NOMO-1 treated with dmso at 0.1 percent for 144 hours (cell line): ENCODE data around the gene SIGLEC5.
"Not testable (repeated sequence)": the region's sequence is repeated elsewhere in the genome, so short reads cannot be mapped to it uniquely, and the experiment has no call there.

Source experiments
- DNase-seq: peaks from one replicate; lab custom pipeline; 2025; ENCODE audit not compliant: unreplicated experiment; lab: John Stamatoyannopoulos, UW

The SIGLEC5 gene

GRCh38 chr19:51630315-51630714 is at the start of gene SIGLEC5:
SIGLEC5 (minus strand) TSS chr19:51630401; CDS start chr19:51630335, 66 bp downstream.
- DNase-seq, result not testable (repeated sequence)

GRCh38 chr19:51676566-51677083 is 46.4 kb upstream of the SIGLEC5 start:
- no peak for DNase-seq

GRCh38 chr19:51675911-51676565 is 45.8 kb upstream of the SIGLEC5 start:
- DNase-seq, result not testable (repeated sequence)

- DNase-seq, result peak; percentile 44
Measured at GRCh38 chr19:51668216-51668615, 38.0 kb upstream of the SIGLEC5 start.

- DNase-seq, result no peak
Measured at GRCh38 chr19:51664997-51665396, 34.8 kb upstream of the SIGLEC5 start.

- DNase-seq, result no peak
Measured at GRCh38 chr19:51664131-51664530, 33.9 kb upstream of the SIGLEC5 start.

GRCh38 chr19:51663650-51664049 is 33.4 kb upstream of the SIGLEC5 start:
- DNase-seq, result no peak

- DNase-seq, result no peak
Measured at GRCh38 chr19:51660975-51661600, 30.9 kb upstream of the SIGLEC5 start.

- no peak for DNase-seq
Measured at GRCh38 chr19:51654783-51655182, 24.6 kb upstream of the SIGLEC5 start.

- DNase-seq, result no peak
Measured at GRCh38 chr19:51653162-51653561, 23.0 kb upstream of the SIGLEC5 start.

- DNase-seq, result no peak
Measured at GRCh38 chr19:51652266-51652665, 22.1 kb upstream of the SIGLEC5 start.

GRCh38 chr19:51651216-51651846 is 21.1 kb upstream of the SIGLEC5 start:
- peak; percentile 84 for DNase-seq

GRCh38 chr19:51647318-51647717 is 17.1 kb upstream of the SIGLEC5 start:
- no peak for DNase-seq

GRCh38 chr19:51646730-51647129 is 16.5 kb upstream of the SIGLEC5 start, which contains the start of gene SIGLEC14:
SIGLEC14 (minus strand) TSS chr19:51646825; CDS start chr19:51646759, 66 bp downstream.
- not testable (repeated sequence) for DNase-seq

GRCh38 chr19:51644636-51645271 is 14.6 kb upstream of the SIGLEC5 start:
- DNase-seq, result peak; percentile 85

- DNase-seq, result no peak
Measured at GRCh38 chr19:51641648-51642047, 11.4 kb upstream of the SIGLEC5 start.

GRCh38 chr19:51640386-51640785 is 10.2 kb upstream of the SIGLEC5 start:
- no peak for DNase-seq

- no peak for DNase-seq
Measured at GRCh38 chr19:51639916-51640315, 9.7 kb upstream of the SIGLEC5 start.

GRCh38 chr19:51637362-51637978 is 7.3 kb upstream of the SIGLEC5 start:
- no peak for DNase-seq

- DNase-seq, result no peak
Measured at GRCh38 chr19:51632126-51632525, 1.9 kb upstream of the SIGLEC5 start.
